AG04450 (cell line): ENCODE results near the gene EPHB2. TPM values are rescaled to one million over a fixed set of nuclear protein-coding genes. Genes with fewer than 3 reads are reported as not detected.
"Not testable (repeated sequence)": the region's sequence is repeated elsewhere in the genome, so short reads cannot be mapped to it uniquely, and the experiment has no call there.

ENCODE experiments used
- CTCF ChIA-PET: fragments of 300-600, 350-600 bp; formaldehyde crosslinking; extraction: SDS; loops from one replicate; lab custom pipeline; 2022; ENCODE audit warnings: antibody characterized with exemption, inconsistent platforms; lab: Charles Lee
- POLR2A ChIA-PET: fragments of 350-600 bp; formaldehyde crosslinking; extraction: SDS; loops from one replicate; lab custom pipeline; 2021; ENCODE audit warnings: antibody characterized with exemption, inconsistent platforms; lab: Yijun Ruan, JAX
- DNase-seq: peaks from one replicate; pipeline ENCODE4 v3.0.0-alpha.2; 2011; ENCODE audit warnings: low read depth, low spot score
- H3K27ac ChIP-seq: one replicate; pipeline ENCODE4 v1.5.1; 2012; ENCODE audit warnings: low read depth, low read length, control low read depth
- H3K27me3 ChIP-seq: one replicate; pipeline ENCODE4 v1.6.0; 2012; ENCODE audit warnings: low read length; ENCODE audit not compliant: control insufficient read depth, insufficient read depth
- H3K4me3 ChIP-seq: 2 replicates; pipeline ENCODE4 v1.5.1; 2011; ENCODE audit warnings: mild to moderate bottlenecking, low read depth, low read length, control low read depth
- H3K9me3 ChIP-seq: 2 replicates; pipeline ENCODE4 v1.5.1; 2012; ENCODE audit warnings: low read length; ENCODE audit not compliant: control insufficient read depth, insufficient read depth
- CTCF ChIP-seq: IDR thresholded peaks from 2 replicates; pipeline ENCODE4 v1.5.1; 2011; ENCODE audit warnings: low read depth, low read length, control low read depth, inconsistent platforms
- polyA plus RNA-seq: library from polyadenylated mRNA; depleted of rRNA; stranded (reverse); fragments of >200 nt; gene quantifications from 2 replicates; pipeline ENCODE4 v1.2.3, GENCODE V29; 2011

EPHB2 gene
- polyA plus RNA-seq, 1 experiment, result 30.9 TPM

DNA sequence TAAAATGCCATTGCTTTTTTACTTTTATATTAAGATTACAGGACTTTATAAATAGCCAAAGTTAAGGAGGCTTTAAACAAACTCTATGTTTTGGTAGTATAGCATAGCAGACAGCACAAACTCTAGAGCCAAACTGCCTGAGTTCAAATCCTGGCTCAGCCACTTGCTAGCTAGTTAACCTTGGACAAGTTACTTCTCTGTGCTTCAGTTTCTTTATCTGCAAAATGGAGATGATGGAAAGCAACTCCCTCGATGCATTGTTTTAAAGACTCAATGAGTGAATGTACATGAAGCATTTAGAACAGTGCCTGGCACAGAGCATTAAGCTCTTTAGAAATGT, 36.3 kb upstream of the EPHB2 start:
- no peak for DNase-seq
- Histone ChIP-seq H3K27ac (no peak overlapping the region), H3K27me3 (peaks cover 30% of the 10 kb centered on the region), H3K4me3 (no peak overlapping the region), H3K9me3 (no peaks in the 10 kb centered on the region; the same call in 1 of the 2 replicates)
- ChIA-PET CTCF (interaction anchor here (0.6 to 7.7 kb wide), 11 partner anchors 27 to 290 kb away, joined by 3 to 85 read pairs (median 7); no protein-coding TSS in a partner anchor), POLR2A (interaction anchor here (0.8 kb wide), 1 partner anchor 214 kb away, joined by 3 read pairs; no protein-coding TSS in a partner anchor)
- no peak for TF ChIP-seq CTCF

DNA sequence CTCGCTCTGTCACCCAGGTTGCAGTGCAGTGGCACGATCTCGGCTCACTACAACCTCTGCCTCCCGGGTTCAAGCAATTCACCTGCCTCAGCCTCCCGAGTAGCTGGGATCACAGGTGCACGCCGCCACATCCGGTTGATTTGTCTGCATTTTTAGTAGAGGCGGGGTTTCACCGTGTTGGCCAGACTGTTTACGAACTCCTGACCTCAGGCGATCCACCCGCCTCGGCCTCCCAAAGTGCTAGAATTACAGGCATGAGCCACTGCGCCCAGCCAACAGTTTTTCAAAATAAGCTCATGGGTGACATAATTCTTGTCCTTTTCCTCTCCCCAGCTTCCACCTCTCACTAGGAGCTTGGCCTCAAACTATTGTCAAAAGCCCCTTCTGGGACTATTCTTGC, 34.5 kb upstream of the EPHB2 start:
- ChIA-PET POLR2A (interaction anchor here (0.6 kb wide), 1 partner anchor 292 kb away, joined by 3 read pairs; no protein-coding TSS in a partner anchor), CTCF (interaction anchor here (1.2 to 7.7 kb wide), 3 partner anchors 28 to 254 kb away, joined by 3 to 85 read pairs (median 5); no protein-coding TSS in a partner anchor)
- not testable (repeated sequence) for H3K27ac ChIP-seq, H3K4me3 ChIP-seq, DNase-seq, H3K9me3 ChIP-seq
- H3K27me3 ChIP-seq, result peaks cover 30% of the 10 kb centered on the region

GRCh38 chr1:22676916-22677583, 33.6 kb upstream of the EPHB2 start:
- H3K27ac ChIP-seq, result peak overlapping the region; percentile 2
- no peak for DNase-seq
- no peaks in the 10 kb centered on the region; the same call in 1 of the 2 replicates for H3K9me3 ChIP-seq
- peaks cover 23% of the 10 kb centered on the region for H3K27me3 ChIP-seq
- CTCF ChIA-PET, result interaction anchor here (1.2 to 7.7 kb wide), 3 partner anchors 185 to 254 kb away, joined by 3 to 85 read pairs (median 5); no protein-coding TSS in a partner anchor
- H3K4me3 ChIP-seq, result no peak overlapping the region
- POLR2A ChIA-PET, result no interaction called here
- TF ChIP-seq CTCF, result no peak

DNA sequence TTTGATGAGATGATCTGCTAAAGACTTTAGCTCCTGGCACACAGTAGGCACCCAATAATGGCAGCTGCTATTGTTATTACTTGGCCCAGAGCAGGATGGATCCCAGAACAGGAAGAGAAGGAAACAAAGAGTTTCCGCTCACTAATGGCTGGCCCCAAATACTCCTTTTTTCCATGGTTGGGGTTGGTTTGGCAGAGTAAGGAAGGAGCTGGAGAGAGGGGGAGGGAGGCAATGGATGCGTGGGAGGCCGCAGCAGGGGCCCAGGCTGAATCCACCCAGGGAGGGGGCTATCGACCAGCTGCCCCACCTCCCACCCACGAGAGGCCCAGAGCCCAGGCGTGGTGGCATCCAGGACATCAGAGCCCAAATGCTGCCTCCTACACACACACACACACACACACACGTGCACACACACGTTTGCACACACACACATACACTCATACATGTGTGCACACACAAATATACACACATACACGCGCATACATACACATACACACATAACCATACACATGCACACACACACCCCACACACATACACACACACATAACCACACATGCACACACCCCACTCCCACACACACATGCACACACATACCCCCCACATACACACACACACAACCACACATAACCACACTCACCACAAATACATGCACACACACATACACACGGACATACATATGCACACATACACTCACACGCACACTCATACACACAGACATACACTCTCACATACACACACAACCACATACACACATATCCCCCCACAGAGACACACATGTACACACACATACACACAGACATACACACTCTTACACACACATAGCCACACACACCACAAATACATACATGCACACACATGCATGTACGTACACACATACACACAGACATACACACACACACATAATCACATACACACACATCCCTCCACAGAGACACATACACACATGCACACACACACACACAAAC, 32.4 kb upstream of the EPHB2 start:
- ChIA-PET CTCF (interaction anchor here (1.2 kb wide), 1 partner anchor 252 kb away, joined by 3 read pairs; no protein-coding TSS in a partner anchor), POLR2A (no interaction called here)
- no peaks in the 10 kb centered on the region; the same call in 1 of the 2 replicates for H3K9me3 ChIP-seq
- TF ChIP-seq CTCF, result no peak
- H3K27me3 ChIP-seq, result peaks cover 17% of the 10 kb centered on the region
- no peak for DNase-seq
- H3K4me3 ChIP-seq, result no peak overlapping the region
- H3K27ac ChIP-seq, result no peak overlapping the region

DNA sequence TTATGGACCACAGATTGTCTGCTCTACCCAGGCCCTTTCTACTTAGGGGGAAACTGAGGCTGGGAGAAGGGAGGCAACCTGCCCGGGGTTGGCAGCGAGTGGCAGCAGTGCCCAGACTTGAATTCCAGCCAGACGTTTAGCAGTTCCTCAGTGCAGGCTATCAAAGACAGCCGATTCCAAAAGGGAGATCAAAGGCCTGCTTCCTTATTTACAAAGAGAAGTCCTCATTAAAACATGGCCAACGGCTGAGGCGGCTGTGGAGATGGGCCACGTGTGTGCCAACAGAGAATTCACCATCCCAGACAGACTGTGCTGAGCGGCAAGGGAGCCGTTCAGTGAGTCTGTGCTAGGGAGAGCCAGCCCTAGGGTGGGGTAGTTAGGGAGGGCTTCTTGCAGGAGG, 29.9 kb upstream of the EPHB2 start:
- Histone ChIP-seq H3K9me3 (no peaks in the 10 kb centered on the region; the same call in 1 of the 2 replicates), H3K27me3 (peaks cover 11% of the 10 kb centered on the region), H3K4me3 (no peak overlapping the region), H3K27ac (no peak overlapping the region)
- ChIA-PET POLR2A (no interaction called here), CTCF (no interaction called here)
- TF ChIP-seq CTCF, result no peak
- DNase-seq, result no peak
